ENCODE results near the gene SLC6A9.

The SLC6A9 gene

DNA sequence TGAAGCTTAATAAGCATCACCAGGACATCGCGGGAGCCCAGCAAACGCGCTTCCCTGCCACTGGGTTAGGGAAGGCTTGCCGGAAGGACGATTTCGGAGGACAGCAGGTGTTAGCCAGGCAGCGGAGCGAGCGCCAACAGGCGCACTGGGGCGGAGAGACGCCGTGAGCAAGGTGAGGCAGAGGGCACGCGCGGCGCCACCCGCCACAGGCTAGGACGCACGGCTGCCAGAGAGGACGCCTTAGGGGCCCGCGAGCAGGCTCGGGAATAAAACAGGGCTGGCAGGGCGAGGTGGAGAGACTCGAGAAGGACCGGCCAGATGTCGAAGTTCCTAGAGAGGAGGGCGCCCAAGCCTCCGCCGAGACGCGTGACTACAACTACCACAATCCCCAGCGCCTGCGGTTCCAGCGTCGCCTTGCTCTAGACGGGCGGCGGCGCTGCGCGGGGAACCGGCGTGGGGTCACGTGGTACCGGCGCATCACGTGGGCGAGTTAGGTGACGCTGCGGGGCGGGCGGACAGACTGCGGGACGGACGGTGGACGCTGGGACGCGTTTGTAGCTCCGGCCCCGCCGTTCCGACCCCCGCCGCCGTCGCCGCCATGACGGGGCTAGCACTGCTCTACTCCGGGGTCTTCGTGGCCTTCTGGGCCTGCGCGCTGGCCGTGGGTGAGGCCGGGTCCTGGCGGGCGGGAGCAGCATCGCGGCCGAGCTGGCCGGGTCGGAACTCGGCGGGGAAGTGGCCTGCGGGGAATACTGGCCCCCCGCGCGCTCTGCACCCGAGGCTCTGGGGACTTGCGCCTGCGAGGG is 56.6 kb downstream of the SLC6A9 start, which contains the start of gene ATP6V0B:
ATP6V0B (plus strand) TSS at position 518 of the 806 bp plus-strand sequence; CDS start at position 599, 81 bp downstream.
- H3K4me3 ChIP-seq (replicated peaks in 1 of 2; ENCODE audit: low read depth in 2 of 2, low read length in 2 of 2): peak within 1 kb of the TSS; percentile 91 to 94
- no peak for TF ChIP-seq CTCF (IDR thresholded peaks at IDR 0.05; ENCODE audit: low read depth, low read length)
- DNase-seq (ENCODE audit: low read depth in 2 of 2): peak; percentile 94

- peak overlapping the region; percentile 91 to 94 for H3K4me3 ChIP-seq (replicated peaks in 1 of 2; ENCODE audit: low read depth in 2 of 2, low read length in 2 of 2)
- no peak for TF ChIP-seq CTCF (IDR thresholded peaks at IDR 0.05; ENCODE audit: low read depth, low read length)
- peak in 1 of 2 donors; percentile 14 for DNase-seq (ENCODE audit: low read depth in 2 of 2)
Measured at GRCh38 chr1:43973981-43974442, 57.2 kb downstream of the SLC6A9 start.

DNA sequence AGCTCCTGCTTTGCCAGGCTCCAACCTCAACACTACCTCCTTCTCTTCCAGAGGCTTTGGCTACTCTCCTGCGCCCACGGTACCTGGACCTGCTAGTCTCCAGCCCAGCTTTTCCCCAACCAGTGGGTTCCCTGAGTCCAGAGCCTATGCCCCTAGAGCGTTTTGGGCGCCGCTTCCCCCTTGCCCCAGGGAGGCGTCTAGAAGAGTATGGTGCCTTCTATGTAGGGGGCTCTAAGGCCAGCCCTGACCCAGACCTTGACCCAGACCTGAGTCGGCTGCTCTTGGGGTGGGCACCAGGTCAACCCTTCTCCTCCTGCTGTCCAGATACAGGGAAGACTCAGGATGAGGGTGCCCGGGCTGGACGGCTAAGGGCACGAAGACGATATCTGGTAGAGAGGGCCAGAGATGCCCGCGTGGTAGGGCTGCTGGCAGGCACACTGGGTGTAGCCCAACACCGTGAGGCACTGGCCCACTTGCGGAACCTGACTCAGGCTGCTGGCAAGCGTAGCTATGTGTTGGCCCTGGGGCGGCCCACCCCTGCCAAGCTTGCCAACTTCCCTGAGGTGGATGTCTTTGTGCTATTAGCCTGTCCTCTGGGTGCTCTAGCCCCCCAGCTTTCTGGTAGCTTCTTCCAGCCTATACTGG is 59.8 kb downstream of the SLC6A9 start:
- H3K4me3 ChIP-seq (replicated peaks in 1 of 2; ENCODE audit: low read depth in 2 of 2, low read length in 2 of 2): no peak overlapping the region
- TF ChIP-seq CTCF (IDR thresholded peaks at IDR 0.05; ENCODE audit: low read depth, low read length): no peak
- no peak for DNase-seq (ENCODE audit: low read depth in 2 of 2)

- H3K4me3 ChIP-seq (replicated peaks in 1 of 2; ENCODE audit: low read depth in 2 of 2, low read length in 2 of 2): no peak overlapping the region
- TF ChIP-seq CTCF (IDR thresholded peaks at IDR 0.05; ENCODE audit: low read depth, low read length): no peak
- no peak for DNase-seq (ENCODE audit: low read depth in 2 of 2)
Measured at GRCh38 chr1:43970911-43971310, 60.4 kb downstream of the SLC6A9 start.

DNA sequence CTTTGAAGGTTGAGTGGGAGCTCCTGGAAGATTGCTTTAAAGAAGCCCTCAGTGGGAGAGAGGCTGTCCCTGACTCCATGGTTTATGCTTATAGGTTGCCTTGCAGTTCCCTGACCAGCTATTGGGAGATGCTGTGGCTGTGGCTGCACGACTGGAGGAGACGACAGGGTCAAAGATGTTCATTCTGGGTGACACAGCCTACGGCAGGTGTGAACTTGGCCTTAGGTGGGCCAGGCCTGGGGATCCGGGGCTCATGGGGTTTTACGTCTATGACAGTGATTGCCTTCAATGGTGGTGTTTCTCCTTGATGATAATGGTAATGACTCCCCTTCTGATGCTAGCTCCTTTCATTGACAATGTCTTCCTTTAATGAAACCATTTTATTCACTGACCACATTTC is 60.8 kb downstream of the SLC6A9 start:
- TF ChIP-seq CTCF (IDR thresholded peaks at IDR 0.05; ENCODE audit: low read depth, low read length): no peak

DNA sequence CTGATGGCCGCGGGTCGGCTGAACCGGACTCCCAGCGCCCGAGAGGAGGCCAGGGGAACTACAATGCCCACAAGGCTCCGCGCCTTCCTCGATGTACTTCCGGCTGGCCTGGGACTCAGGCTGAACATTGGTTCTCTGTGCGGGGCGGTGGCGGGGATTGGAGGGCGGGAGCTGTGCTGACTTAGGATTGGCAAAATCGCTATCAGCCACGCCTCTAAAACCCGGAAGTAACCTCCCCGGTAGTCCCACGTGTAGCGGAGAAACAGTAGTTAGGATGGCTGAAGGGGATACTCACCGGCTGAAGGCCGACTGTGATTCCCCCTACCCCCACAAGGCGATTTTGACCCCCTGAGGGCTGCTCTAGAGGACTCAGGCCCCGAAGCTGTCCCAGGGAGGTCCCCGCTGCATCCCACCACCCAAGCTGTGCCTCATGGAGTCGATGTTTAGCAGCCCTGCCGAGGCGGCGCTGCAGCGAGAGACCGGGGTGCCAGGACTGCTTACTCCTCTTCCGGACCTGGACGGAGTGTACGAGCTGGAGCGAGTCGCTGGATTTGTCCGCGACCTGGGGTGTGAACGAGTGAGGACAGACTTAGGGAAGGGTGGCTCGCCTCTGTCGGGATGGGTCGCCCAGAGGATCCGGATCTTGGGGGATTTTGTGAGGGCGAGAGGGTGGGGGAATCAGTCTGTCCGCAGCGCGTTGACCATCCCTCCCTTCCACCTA is 61.4 kb downstream of the SLC6A9 start, which contains the start of gene DPH2:
DPH2 (plus strand) TSS at position 265 of the 721 bp plus-strand sequence; CDS start at position 431, 166 bp downstream.
- DNase-seq (ENCODE audit: low read depth in 2 of 2): peak; percentile 97 to 98
- H3K4me3 ChIP-seq (replicated peaks in 1 of 2; ENCODE audit: low read depth in 2 of 2, low read length in 2 of 2): peak within 1 kb of the TSS; percentile 92 to 94
- peak; percentile 5 for TF ChIP-seq CTCF (IDR thresholded peaks at IDR 0.05; ENCODE audit: low read depth, low read length)

More for the DNA sequence above, 60.8 kb downstream of the SLC6A9 start:
- H3K4me3 ChIP-seq (replicated peaks in 1 of 2; ENCODE audit: low read depth in 2 of 2, low read length in 2 of 2): peak overlapping the region; percentile 92 to 94
- DNase-seq (ENCODE audit: low read depth in 2 of 2): no peak

All from cardiac fibroblast (primary cell).